Forelimb muscle (tissue), 1 donor: Measurements from ENCODE around the gene MARK1. TPM values are rescaled to one million over a fixed set of nuclear protein-coding genes. Genes with fewer than 3 reads are reported as not detected.

Experiments used
- DNase-seq: peaks from one replicate; pipeline ENCODE4 v3.0.0-alpha.2; 2013; ENCODE audit warnings: low read depth
- polyA plus RNA-seq: library from polyadenylated mRNA; unstranded; fragments of 120-200 nt; gene quantifications from one replicate; pipeline ENCODE4 v1.2.1, GENCODE V29; 2013; ENCODE audit not compliant: insufficient read length

MARK1 gene
- polyA plus RNA-seq, 1 donor = 10.2 TPM

GRCh38 chr1:220711056-220711809, 183.3 kb downstream of the MARK1 start:
- no peak for DNase-seq

Other genes starting within 250 kb of the MARK1 start
- gene C1orf115, start 162.2 kb downstream of the MARK1 start, polyA plus RNA-seq = 12.3 TPM
- 14.9 TPM for gene MTARC2, start 220.2 kb downstream of the MARK1 start, polyA plus RNA-seq